Suprapubic skin (tissue), 4 donors: ENCODE measurements around the gene PAX5. TPM values are rescaled to one million over a fixed set of nuclear protein-coding genes. Genes with fewer than 3 reads are reported as not detected.

Experiments
- DNase-seq, 2 donors: peaks; one replicate each; pipeline ENCODE4 v3.0.0-alpha.2; 2019; ENCODE audit warnings: low spot score in 2 of 2
- H3K27ac ChIP-seq: fragments of 200-600 bp; sonication (generic); one replicate; pipeline ENCODE4 v1.5.1; 2019
- H3K27me3 ChIP-seq: fragments of 200-600 bp; sonication (generic); one replicate; pipeline ENCODE4 v1.5.1; 2019
- H3K36me3 ChIP-seq: fragments of 200-600 bp; sonication (generic); one replicate; pipeline ENCODE4 v1.5.1; 2019
- H3K4me1 ChIP-seq: fragments of 200-600 bp; sonication (generic); one replicate; pipeline ENCODE4 v1.5.1; 2019
- H3K4me3 ChIP-seq: fragments of 200-600 bp; sonication (generic); one replicate; pipeline ENCODE4 v1.5.1; 2019; ENCODE audit warnings: mild to moderate bottlenecking
- H3K9me3 ChIP-seq: fragments of 200-600 bp; sonication (generic); one replicate; pipeline ENCODE4 v1.5.1; 2019
- CTCF ChIP-seq, 2 donors: fragments of 200-600 bp in 1 of 2; fragments of 450-650 bp in 1 of 2; sonication (generic) in 1 of 2; IDR thresholded peaks; one replicate each; pipeline ENCODE4 v1.5.1; 2016 to 2019; ENCODE audit warnings: antibody characterized with exemption in 2 of 2, mild to moderate bottlenecking in 1 of 2, moderate library complexity in 1 of 2
- EP300 ChIP-seq: sonication (generic); formaldehyde crosslinking; IDR thresholded peaks from one replicate; pipeline ENCODE4 v1.6.1; 2017; ENCODE audit warnings: antibody characterized with exemption
- POLR2A ChIP-seq, 2 donors: fragments of 450-650 bp; IDR thresholded peaks; one replicate each; pipeline ENCODE4 v1.6.1; 2017; ENCODE audit warnings: antibody characterized with exemption in 2 of 2, mild to moderate bottlenecking in 2 of 2, moderate library complexity in 2 of 2
- POLR2AphosphoS5 ChIP-seq, 3 donors: sonication (generic); formaldehyde crosslinking; IDR thresholded peaks; one replicate each; pipeline ENCODE4 v1.6.1; 2017; ENCODE audit warnings: antibody characterized with exemption in 3 of 3
- WGBS: methylation state at CpG from one replicate; pipeline ENCODE4 v1.1.5; 2018; 5-methylcytosine and 5-hydroxymethylcytosine counted together
- total RNA-seq, 4 donors: library from RNA; depleted of rRNA; stranded (reverse); fragments of >200 nt; gene quantifications; one replicate each; pipeline ENCODE4 v1.1.0, GENCODE V29; 2016

Gene PAX5
- total RNA-seq, 4 donors from 2014 or later = 0.04 TPM; not detected in 3

- Histone ChIP-seq H3K4me1 (no peaks in the 10 kb centered on the region), H3K36me3 (no peaks in the 10 kb centered on the region), H3K4me3 (no peak overlapping the region), H3K27me3 (peaks cover 33% of the 10 kb centered on the region), H3K9me3 (no peaks in the 10 kb centered on the region), H3K27ac (no peak overlapping the region)
- no peak for TF ChIP-seq EP300
- WGBS = 72% methylated on average over 11 of the region's 11 CpGs
- DNase-seq = no peak
These were observed 165.3 kb downstream of the PAX5 start for GRCh38 chr9:36868586-36869282.

- DNase-seq = no peak
- Histone ChIP-seq H3K27ac (no peak overlapping the region), H3K4me1 (no peaks in the 10 kb centered on the region), H3K36me3 (no peaks in the 10 kb centered on the region), H3K4me3 (no peak overlapping the region), H3K27me3 (peaks cover 33% of the 10 kb centered on the region), H3K9me3 (no peaks in the 10 kb centered on the region)
- TF ChIP-seq CTCF (IDR thresholded peaks at IDR 0.05) (no peak), POLR2A (IDR thresholded peaks at IDR 0.05) (no peak), EP300 (no peak), POLR2AphosphoS5 (IDR thresholded peaks at IDR 0.05) (no peak)
- 62% methylated on average over 16 of the region's 22 CpGs for WGBS
These were observed 166.2 kb downstream of the PAX5 start for GRCh38 chr9:36867672-36868471.

- H3K9me3 ChIP-seq = no peaks in the 10 kb centered on the region
- 84% methylated on average over 8 of the region's 8 CpGs for WGBS
- no peak for DNase-seq
- H3K27ac ChIP-seq = no peak overlapping the region
- H3K36me3 ChIP-seq = no peaks in the 10 kb centered on the region
- no peak for TF ChIP-seq POLR2A (IDR thresholded peaks at IDR 0.05)
- no peak for TF ChIP-seq EP300
- peaks cover 35% of the 10 kb centered on the region for H3K27me3 ChIP-seq
- no peak overlapping the region for H3K4me3 ChIP-seq
- H3K4me1 ChIP-seq = no peaks in the 10 kb centered on the region
These were observed 166.8 kb downstream of the PAX5 start for GRCh38 chr9:36867241-36867640.

- no peaks in the 10 kb centered on the region for H3K9me3 ChIP-seq
- H3K27ac ChIP-seq = no peak overlapping the region
- peaks cover 39% of the 10 kb centered on the region for H3K27me3 ChIP-seq
- 78% methylated on average over 5 of the region's 7 CpGs for WGBS
- H3K36me3 ChIP-seq = no peaks in the 10 kb centered on the region
- no peak for DNase-seq
- no peaks in the 10 kb centered on the region for H3K4me1 ChIP-seq
- no peak for TF ChIP-seq EP300
- no peak for TF ChIP-seq CTCF (IDR thresholded peaks at IDR 0.05)
- no peak for TF ChIP-seq POLR2AphosphoS5 (IDR thresholded peaks at IDR 0.05)
- TF ChIP-seq POLR2A (IDR thresholded peaks at IDR 0.05) = no peak
- no peak overlapping the region for H3K4me3 ChIP-seq
These were observed 167.2 kb downstream of the PAX5 start for GRCh38 chr9:36866840-36867239.

GRCh38 chr9:36865731-36866635 is 168.1 kb downstream of the PAX5 start:
- H3K27ac ChIP-seq = no peak overlapping the region
- no peak overlapping the region for H3K4me3 ChIP-seq
- H3K4me1 ChIP-seq = no peaks in the 10 kb centered on the region
- TF ChIP-seq POLR2A (IDR thresholded peaks at IDR 0.05) (no peak), EP300 (no peak), POLR2AphosphoS5 (IDR thresholded peaks at IDR 0.05) (no peak), CTCF (IDR thresholded peaks at IDR 0.05) (no peak)
- no peaks in the 10 kb centered on the region for H3K9me3 ChIP-seq
- H3K36me3 ChIP-seq = no peaks in the 10 kb centered on the region
- H3K27me3 ChIP-seq = peaks cover 48% of the 10 kb centered on the region
- no peak for DNase-seq
- WGBS = 89% methylated on average over 17 of the region's 20 CpGs
